ENCODE measurements around the gene S100A3.
A peak's percentile ranks its signal among the peaks of the same experiment; 100 is the strongest.

GRCh38 chr1:153572569-153573015 lies 23.5 kb upstream of the S100A3 start:
- no peak for TF ChIP-seq EP300 (IDR thresholded peaks at IDR 0.05; ENCODE audit: borderline replicate concordance)
- no peak for TF ChIP-seq REST (IDR thresholded peaks at IDR 0.05; ENCODE audit: low read depth)
- no peak for TF ChIP-seq CEBPB (IDR thresholded peaks at IDR 0.05)
- no peak for TF ChIP-seq CREB1 (IDR thresholded peaks at IDR 0.05; ENCODE audit: low read depth)
- TF ChIP-seq MAX (IDR thresholded peaks at IDR 0.05) = peak; percentile 40; the same call in 1 of the 2 replicates
- no peak for TF ChIP-seq TAF1 (IDR thresholded peaks at IDR 0.05; ENCODE audit: low read depth)
- no peak for TF ChIP-seq TEAD4 (IDR thresholded peaks at IDR 0.05)
- peak; percentile 99 for TF ChIP-seq RAD21 (IDR thresholded peaks at IDR 0.05; ENCODE audit: low read depth)
- TF ChIP-seq EGR1 (IDR thresholded peaks at IDR 0.05) = no peak
- TF ChIP-seq USF1 (IDR thresholded peaks at IDR 0.05) = no peak
